RWPE2 (cell line): Measurements from ENCODE around the gene ZNF439.
"Not testable (repeated sequence)": the region's sequence is repeated elsewhere in the genome, so short reads cannot be mapped to it uniquely, and the experiment has no call there.

ENCODE experiments used
- ATAC-seq: fragments of 200-7000 bp; cut with Tn5 transposase; 3 replicates; pipeline ENCODE4 v1.9.1; 2021; ENCODE audit warnings: low read depth
- DNase-seq: peaks from one replicate; pipeline ENCODE4 v3.0.0-alpha.2; 2020; ENCODE audit warnings: low spot score
- H3K27ac ChIP-seq: fragments of 450-650 bp; 2 replicates; pipeline ENCODE4 v1.5.1; 2017; ENCODE audit warnings: mild to moderate bottlenecking; ENCODE audit not compliant: poor library complexity, severe bottlenecking
- H3K27me3 ChIP-seq: fragments of 250-450 bp; sonication (Bioruptor Pico); 2 replicates; pipeline ENCODE4 v1.5.1; 2021; ENCODE audit warnings: mild to moderate bottlenecking, moderate library complexity; ENCODE audit not compliant: insufficient read depth, poor library complexity, severe bottlenecking
- H3K36me3 ChIP-seq: fragments of 250-450 bp; sonication (Bioruptor Pico); 2 replicates; pipeline ENCODE4 v1.5.1; 2020; ENCODE audit warnings: low read depth, mild to moderate bottlenecking, moderate library complexity
- H3K4me1 ChIP-seq: fragments of 250-450 bp; sonication (Bioruptor Pico); 2 replicates; pipeline ENCODE4 v1.5.1; 2021; ENCODE audit warnings: mild to moderate bottlenecking, moderate library complexity; ENCODE audit not compliant: insufficient read depth, poor library complexity, severe bottlenecking
- H3K4me3 ChIP-seq: fragments of 250-450 bp; sonication (Bioruptor Pico); 2 replicates; pipeline ENCODE4 v1.5.1; 2021; ENCODE audit warnings: mild to moderate bottlenecking, moderate library complexity; ENCODE audit not compliant: severe bottlenecking
- H3K9me3 ChIP-seq: fragments of 250-450 bp; sonication (Bioruptor Pico); 2 replicates; pipeline ENCODE4 v1.5.1; 2021; ENCODE audit warnings: mild to moderate bottlenecking, moderate library complexity; ENCODE audit not compliant: severe bottlenecking
- TF ChIP-seq, protein P1 (sequence below): fragments of 450-650 bp; IDR thresholded peaks from one replicate; pipeline ENCODE4 v1.5.1; 2017; ENCODE audit warnings: mild to moderate bottlenecking, moderate library complexity; ENCODE audit not compliant: poor library complexity, severe bottlenecking

Gene ZNF439

DNA sequence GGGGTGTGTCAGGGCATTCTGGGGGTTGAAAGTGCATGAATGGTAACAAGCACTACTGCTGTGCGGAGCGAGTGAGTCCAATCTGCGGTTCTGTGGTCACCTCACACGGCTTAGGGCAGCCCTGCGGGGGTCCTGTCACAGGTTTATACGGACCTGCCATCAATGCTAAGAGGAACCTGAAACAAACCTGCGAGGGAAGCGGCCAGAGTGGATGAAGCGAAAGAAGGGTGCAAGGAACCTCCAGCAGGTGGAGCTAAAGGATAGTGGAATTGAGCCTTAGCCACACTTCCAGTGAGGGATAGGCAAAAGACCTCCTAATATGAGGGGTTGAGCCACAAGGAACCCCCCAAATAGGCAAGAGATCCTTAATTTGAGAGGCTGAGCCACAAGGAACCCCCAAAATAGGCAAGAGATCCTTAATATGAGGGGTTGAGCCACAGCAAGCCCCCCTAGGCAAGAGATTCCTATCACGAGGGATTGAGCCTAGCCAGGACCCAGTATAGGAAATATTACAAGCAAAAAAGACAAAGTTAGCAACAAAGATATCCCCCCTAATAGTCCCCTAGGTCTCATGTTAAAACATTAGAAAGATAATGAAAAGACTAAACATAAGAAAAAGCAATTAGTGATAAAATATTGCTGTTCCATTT is 32.8 kb downstream of the ZNF439 start:
- H3K27ac ChIP-seq = no peak overlapping the region
- ATAC-seq = 0 out of 3 replicates have a peak, but pooled peaks have one; percentile 31
- TF ChIP-seq, protein P1, sequence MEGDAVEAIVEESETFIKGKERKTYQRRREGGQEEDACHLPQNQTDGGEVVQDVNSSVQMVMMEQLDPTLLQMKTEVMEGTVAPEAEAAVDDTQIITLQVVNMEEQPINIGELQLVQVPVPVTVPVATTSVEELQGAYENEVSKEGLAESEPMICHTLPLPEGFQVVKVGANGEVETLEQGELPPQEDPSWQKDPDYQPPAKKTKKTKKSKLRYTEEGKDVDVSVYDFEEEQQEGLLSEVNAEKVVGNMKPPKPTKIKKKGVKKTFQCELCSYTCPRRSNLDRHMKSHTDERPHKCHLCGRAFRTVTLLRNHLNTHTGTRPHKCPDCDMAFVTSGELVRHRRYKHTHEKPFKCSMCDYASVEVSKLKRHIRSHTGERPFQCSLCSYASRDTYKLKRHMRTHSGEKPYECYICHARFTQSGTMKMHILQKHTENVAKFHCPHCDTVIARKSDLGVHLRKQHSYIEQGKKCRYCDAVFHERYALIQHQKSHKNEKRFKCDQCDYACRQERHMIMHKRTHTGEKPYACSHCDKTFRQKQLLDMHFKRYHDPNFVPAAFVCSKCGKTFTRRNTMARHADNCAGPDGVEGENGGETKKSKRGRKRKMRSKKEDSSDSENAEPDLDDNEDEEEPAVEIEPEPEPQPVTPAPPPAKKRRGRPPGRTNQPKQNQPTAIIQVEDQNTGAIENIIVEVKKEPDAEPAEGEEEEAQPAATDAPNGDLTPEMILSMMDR = peak; percentile 53

DNA sequence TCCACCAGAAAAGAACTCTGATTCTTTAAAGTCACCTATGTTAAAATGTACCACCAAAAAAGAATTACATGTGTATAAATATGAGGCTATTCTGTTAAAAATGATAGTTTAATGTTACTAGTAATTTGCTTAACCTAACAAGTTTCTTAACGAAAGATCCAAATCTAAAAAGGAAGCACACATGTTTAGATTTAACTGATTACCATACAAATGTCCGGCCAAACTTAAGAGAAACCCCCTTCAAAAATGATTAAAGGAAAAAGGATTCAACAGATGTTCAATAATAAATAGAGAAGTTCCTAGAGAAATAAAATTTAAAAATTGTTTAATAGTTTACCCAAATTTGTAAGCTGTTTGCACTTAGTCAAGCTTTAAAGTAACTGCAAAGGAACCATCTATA is 34.1 kb downstream of the ZNF439 start:
- H3K27me3 ChIP-seq = no peaks in the 10 kb centered on the region
- H3K9me3 ChIP-seq = peaks cover 7% of the 10 kb centered on the region
- H3K4me1 ChIP-seq = no peaks in the 10 kb centered on the region
- TF ChIP-seq, protein P1 = no peak
- ATAC-seq (no peak), DNase-seq (no peak)
- H3K36me3 ChIP-seq = no peaks in the 10 kb centered on the region
- H3K27ac ChIP-seq = no peak overlapping the region
- H3K4me3 ChIP-seq = no peak overlapping the region

More for the DNA sequence above, 32.8 kb downstream of the ZNF439 start:
- H3K36me3 ChIP-seq = no peaks in the 10 kb centered on the region
- no peak overlapping the region for H3K4me3 ChIP-seq
- H3K9me3 ChIP-seq = peaks cover 7% of the 10 kb centered on the region
- H3K4me1 ChIP-seq = no peaks in the 10 kb centered on the region
- no peaks in the 10 kb centered on the region for H3K27me3 ChIP-seq
- no peak for DNase-seq

DNA sequence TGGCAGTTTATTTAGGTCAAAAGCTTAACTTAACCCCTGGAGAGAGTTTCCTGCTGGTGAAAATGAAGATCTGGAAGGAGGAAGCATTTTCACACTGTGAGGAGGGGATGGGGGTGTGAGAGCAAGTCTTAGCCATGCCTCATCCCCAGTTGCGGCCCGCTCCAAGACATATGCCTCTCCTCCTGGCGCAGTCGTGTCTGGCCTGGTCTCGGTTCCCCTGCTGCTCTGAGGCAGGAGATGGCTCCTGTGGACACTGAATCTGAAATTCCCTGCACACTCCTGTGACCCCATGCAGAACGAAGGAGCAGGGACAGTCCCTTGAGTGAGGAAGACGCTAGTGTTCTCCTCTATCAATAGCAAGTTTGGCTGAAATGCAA is 38.7 kb downstream of the ZNF439 start:
- DNase-seq (no peak), ATAC-seq (no peak)
- Histone ChIP-seq H3K4me1 (no peaks in the 10 kb centered on the region), H3K27me3 (no peaks in the 10 kb centered on the region), H3K9me3 (no peaks in the 10 kb centered on the region), H3K4me3 (no peak overlapping the region), H3K27ac (no peak overlapping the region), H3K36me3 (no peaks in the 10 kb centered on the region)
- TF ChIP-seq, protein P1 = no peak

DNA sequence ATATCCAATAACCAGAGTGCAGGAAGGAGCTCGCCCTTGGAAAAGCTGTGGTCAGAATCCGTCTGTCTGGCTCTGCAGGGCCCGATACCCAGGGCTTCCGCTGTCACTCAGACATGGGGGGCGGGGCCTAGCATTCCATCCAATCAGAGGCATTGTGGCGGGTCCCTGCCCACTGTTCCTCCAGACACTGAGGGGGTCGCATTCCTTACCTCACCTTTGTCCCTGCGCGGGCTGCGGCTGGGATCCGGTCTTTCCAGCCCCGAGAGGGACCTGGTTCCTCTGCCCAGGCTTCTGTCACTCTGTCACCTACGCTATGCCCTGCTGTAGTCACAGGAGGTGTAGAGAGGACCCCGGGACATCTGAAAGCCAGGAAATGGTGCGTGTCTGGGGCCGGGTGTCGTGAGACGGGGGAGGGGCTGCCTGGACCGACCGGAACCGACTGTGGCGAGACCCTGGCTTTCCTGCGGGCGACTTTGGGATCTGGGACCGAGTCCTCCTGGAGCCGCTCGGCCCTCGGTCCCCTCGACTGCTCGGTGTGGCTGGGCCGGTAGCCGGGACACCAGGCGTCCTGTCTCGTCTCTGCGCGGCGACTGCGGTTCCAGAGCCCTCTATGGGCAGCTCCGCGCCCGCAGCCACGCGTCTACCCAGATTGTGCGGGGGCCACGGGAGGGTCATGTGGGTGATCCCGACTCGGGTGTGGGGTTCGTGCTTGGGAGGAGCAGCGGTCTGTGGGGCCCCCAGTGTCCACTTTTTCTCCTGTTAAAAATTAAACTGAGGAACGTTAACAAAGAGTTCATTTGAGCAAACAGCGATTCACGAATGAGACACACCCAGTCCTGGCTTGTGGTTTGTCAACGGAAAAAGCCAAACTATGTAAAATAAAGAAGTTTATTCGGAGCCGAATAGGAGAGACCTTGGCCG is 39.3 kb downstream of the ZNF439 start, which contains the start of gene ZNF69:
Gene ZNF69, plus strand, starts transcription at position 172 of the 921 bp plus-strand sequence. Its CDS starts 142 bp downstream, at position 314.
- Histone ChIP-seq H3K27me3 (no peaks in the 10 kb centered on the region), H3K4me3 (peak within 1 kb of the TSS; percentile 28), H3K4me1 (no peaks in the 10 kb centered on the region), H3K9me3 (no peaks in the 10 kb centered on the region), H3K36me3 (no peaks in the 10 kb centered on the region), H3K27ac (no peak within 1 kb of the TSS)
- ATAC-seq = peak; percentile 31; the same call in 2 of the 3 replicates
- no peak for DNase-seq
- TF ChIP-seq, protein P1 = no peak

DNA sequence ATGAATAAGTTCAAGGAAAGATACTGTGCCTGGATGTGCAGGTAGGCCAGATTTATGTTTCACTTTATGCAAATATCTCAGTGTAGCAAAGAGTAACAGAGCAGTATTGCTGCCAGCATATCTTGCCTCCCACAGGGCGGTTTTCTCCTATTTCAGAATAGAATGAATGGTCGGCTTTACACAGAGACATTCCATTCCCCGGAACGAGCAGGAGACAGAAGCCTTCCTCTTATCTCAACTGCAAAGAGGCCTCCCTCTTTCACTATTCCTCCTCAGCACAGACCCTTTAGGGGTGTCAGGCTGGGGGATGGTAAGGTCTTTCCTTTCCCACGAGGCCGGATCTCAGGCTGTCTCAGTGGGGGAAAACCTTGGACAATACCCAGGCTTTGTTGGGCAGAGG is 41.4 kb downstream of the ZNF439 start:
- H3K36me3 ChIP-seq, DNase-seq, ATAC-seq, H3K4me3 ChIP-seq, H3K27me3 ChIP-seq, H3K27ac ChIP-seq, H3K9me3 ChIP-seq, H3K4me1 ChIP-seq: not testable (repeated sequence)
